ENCODE results near the gene TTC9B.

The TTC9B gene

DNA sequence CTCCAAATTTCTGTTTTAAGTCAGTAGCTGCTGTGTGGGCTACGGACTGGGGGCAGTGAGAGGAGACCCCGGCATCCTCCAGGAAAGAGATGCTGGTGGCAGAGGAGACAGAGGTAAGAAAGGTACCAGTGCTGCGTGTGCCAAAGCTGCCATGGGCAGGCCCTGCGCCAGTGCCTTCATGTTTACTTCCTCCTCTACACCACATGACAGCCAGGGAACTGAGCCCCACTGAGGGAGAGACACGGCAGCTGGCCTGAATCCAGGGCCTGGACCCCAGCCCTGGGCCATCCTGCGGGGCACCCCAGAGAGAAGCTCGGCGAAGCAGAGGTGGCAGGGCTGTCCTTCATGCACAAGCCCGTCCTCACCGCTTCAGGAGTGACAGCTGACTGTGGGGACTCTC, 31.0 kb upstream of the TTC9B start:
- CTCF ChIA-PET, result interaction anchor here (0.8 to 0.9 kb wide), 2 partner anchors 17 to 27 kb away, joined by 3 read pairs; no protein-coding TSS in a partner anchor
- Histone ChIP-seq H3K4me1 (ENCODE audit: control extremely low read depth in 1 of 4, control insufficient read depth in 4 of 4, insufficient read depth in 4 of 4, low read length in 3 of 4) (peaks cover 0 to 6% (median 2%) of the 10 kb centered on the region in 4 experiments), H3K27me3 (replicated peaks in 2 of 5; ENCODE audit: control insufficient read depth in 4 of 5, insufficient read depth in 5 of 5, low read length in 4 of 5) (no peaks in the 10 kb centered on the region), H3K4me3 (ENCODE audit: control insufficient read depth in 1 of 7, extremely low read depth in 1 of 7, insufficient read depth in 4 of 7, low read depth in 2 of 7, low read length in 6 of 7) (no peak overlapping the region), H3K9me3 (ENCODE audit: control extremely low read depth in 1 of 5, control insufficient read depth in 4 of 5, insufficient read depth in 2 of 5, low read depth in 1 of 5, low read length in 4 of 5) (no peaks in the 10 kb centered on the region), H3K36me3 (ENCODE audit: control insufficient read depth in 4 of 4, insufficient read depth in 4 of 4, low read length in 3 of 4) (peaks cover 5 to 62% (median 33%) of the 10 kb centered on the region in 4 experiments), H3K27ac (ENCODE audit: insufficient read depth in 1 of 2, low read depth in 1 of 2, low read length in 2 of 2, poor library complexity in 1 of 2, severe bottlenecking in 2 of 2) (no peak overlapping the region)
- DNase-seq, result no peak
- POLR2A ChIA-PET, result interaction anchor here (0.9 kb wide), 1 partner anchor 25 kb away, joined by 3 read pairs; no protein-coding TSS in a partner anchor
- 57% methylated on average over 8 of the region's 10 CpGs for WGBS (ENCODE audit: insufficient coverage)

DNA sequence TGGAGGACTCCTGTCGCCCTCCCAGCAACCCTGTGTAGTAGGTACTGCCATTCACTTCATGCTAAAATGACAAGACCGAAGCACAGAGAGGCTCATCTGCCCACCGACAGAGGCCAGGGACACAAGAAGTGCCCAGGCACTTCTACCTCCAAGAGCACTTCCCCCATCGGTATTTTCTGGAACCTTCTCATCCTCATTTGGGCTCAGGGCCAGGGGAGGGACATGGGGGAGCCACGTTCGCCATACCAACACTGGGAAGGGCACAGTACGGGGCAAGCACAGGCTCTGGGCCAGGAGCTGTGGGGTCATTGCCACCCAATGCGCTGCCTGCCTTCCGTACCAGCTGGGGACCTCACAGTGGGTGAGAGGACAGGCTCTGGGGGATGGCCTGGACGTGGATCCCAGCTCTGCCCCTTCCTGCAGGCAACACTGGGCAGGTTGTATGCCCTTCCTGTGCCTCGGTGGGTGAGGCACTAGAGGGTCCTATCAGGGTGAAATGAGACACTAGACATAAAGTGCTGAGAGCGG, 29.6 kb upstream of the TTC9B start:
- H3K4me3 ChIP-seq (ENCODE audit: control insufficient read depth in 1 of 7, extremely low read depth in 1 of 7, insufficient read depth in 4 of 7, low read depth in 2 of 7, low read length in 6 of 7), result no peak overlapping the region
- peaks cover 0 to 6% (median 2%) of the 10 kb centered on the region in 4 experiments for H3K4me1 ChIP-seq (ENCODE audit: control extremely low read depth in 1 of 4, control insufficient read depth in 4 of 4, insufficient read depth in 4 of 4, low read length in 3 of 4)
- POLR2A ChIA-PET, result no interaction called here
- H3K9me3 ChIP-seq (ENCODE audit: control extremely low read depth in 1 of 5, control insufficient read depth in 4 of 5, insufficient read depth in 2 of 5, low read depth in 1 of 5, low read length in 4 of 5), result no peaks in the 10 kb centered on the region
- no peaks in the 10 kb centered on the region for H3K27me3 ChIP-seq (replicated peaks in 2 of 5; ENCODE audit: control insufficient read depth in 4 of 5, insufficient read depth in 5 of 5, low read length in 4 of 5)
- 95% methylated on average over 12 of the region's 12 CpGs for WGBS (ENCODE audit: insufficient coverage)
- no peak for DNase-seq
- H3K27ac ChIP-seq (ENCODE audit: insufficient read depth in 1 of 2, low read depth in 1 of 2, low read length in 2 of 2, poor library complexity in 1 of 2, severe bottlenecking in 2 of 2), result no peak overlapping the region
- peaks cover 7 to 55% (median 24%) of the 10 kb centered on the region in 4 experiments for H3K36me3 ChIP-seq (ENCODE audit: control insufficient read depth in 4 of 4, insufficient read depth in 4 of 4, low read length in 3 of 4)
- CTCF ChIA-PET, result interaction anchor here (0.6 to 1.6 kb wide), 3 partner anchors 10 to 16 kb away, joined by 3 to 5 read pairs (median 4); no protein-coding TSS in a partner anchor

DNA sequence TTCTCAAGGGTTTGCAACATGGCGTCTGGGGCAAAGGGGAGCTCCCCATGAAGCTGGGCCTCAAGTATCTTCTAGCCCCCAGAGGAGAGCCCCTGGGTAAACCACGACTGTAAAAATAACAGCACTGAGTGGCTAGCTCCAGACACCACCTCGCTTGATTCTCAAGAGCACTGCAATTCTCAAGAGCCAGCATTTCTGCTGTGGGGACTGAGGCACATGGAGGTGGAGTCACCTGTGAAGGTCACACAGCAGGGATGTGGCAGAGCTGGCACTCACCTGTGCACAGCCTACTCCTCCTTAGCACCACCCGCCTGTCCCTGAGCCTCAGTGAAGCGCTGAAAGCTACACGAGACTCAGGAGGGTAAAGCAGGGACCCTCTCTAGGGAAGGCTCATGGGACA, 29.0 kb upstream of the TTC9B start:
- WGBS (ENCODE audit: insufficient coverage), result 98% methylated on average over 6 of the region's 6 CpGs
- CTCF ChIA-PET, result interaction anchor here (0.7 to 1.6 kb wide), 3 partner anchors 9 to 30 kb away, joined by 3 to 4 read pairs (median 3); no protein-coding TSS in a partner anchor
- POLR2A ChIA-PET, result no interaction called here

DNA sequence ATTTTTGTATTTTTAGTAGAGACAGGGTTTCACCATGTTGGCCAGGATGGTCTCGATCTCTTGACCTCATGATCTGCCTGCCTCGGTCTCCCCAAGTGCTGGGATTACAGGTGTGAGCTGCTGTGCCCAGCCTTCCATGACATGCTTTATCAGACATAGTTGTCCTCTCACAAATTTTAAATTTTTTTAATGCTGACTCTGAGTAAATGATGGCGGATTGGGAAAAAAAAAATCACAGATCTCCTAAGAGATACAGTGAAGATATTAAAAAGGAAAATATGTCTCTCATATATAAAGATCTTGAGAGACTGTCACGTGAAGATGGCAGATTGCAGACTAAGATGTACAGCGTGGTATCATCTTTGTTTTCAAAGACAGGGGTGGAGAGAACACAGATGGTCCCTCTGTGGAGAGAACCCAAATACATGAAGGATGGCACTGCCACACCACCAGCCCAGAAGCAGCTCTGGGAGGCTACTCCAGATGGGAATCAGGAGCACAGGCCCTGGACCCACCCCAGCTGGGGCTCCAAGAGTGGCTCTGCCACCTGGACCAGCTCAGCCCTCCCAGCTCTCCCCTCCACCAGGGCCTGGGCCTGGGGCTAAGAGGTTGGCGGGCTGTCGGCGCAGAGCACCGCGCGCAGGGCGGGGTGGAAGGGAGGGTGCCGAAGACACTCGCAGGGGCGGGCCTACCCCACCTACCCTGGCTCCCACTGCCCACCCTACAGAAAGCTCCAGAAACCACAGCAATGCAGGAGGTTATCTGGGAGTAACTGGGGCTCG, 28.3 kb upstream of the TTC9B start:
- peaks cover 8 to 53% (median 22%) of the 10 kb centered on the region in 4 experiments for H3K36me3 ChIP-seq (ENCODE audit: control insufficient read depth in 4 of 4, insufficient read depth in 4 of 4, low read length in 3 of 4)
- no peaks in the 10 kb centered on the region for H3K27me3 ChIP-seq (replicated peaks in 2 of 5; ENCODE audit: control insufficient read depth in 4 of 5, insufficient read depth in 5 of 5, low read length in 4 of 5)
- ChIA-PET CTCF (interaction anchor here (1.4 to 1.6 kb wide), 2 partner anchors 15 to 31 kb away, joined by 3 to 4 read pairs; no protein-coding TSS in a partner anchor), POLR2A (interaction anchor here (0.6 kb wide), 1 partner anchor 11 kb away, joined by 4 read pairs; no protein-coding TSS in a partner anchor)
- 96% methylated on average over 12 of the region's 16 CpGs for WGBS (ENCODE audit: insufficient coverage)
- no peak overlapping the region for H3K4me3 ChIP-seq (ENCODE audit: control insufficient read depth in 1 of 7, extremely low read depth in 1 of 7, insufficient read depth in 4 of 7, low read depth in 2 of 7, low read length in 6 of 7)
- no peaks in the 10 kb centered on the region for H3K9me3 ChIP-seq (ENCODE audit: control extremely low read depth in 1 of 5, control insufficient read depth in 4 of 5, insufficient read depth in 2 of 5, low read depth in 1 of 5, low read length in 4 of 5)
- DNase-seq, result no peak
- no peak overlapping the region for H3K27ac ChIP-seq (ENCODE audit: insufficient read depth in 1 of 2, low read depth in 1 of 2, low read length in 2 of 2, poor library complexity in 1 of 2, severe bottlenecking in 2 of 2)
- H3K4me1 ChIP-seq (ENCODE audit: control extremely low read depth in 1 of 4, control insufficient read depth in 4 of 4, insufficient read depth in 4 of 4, low read length in 3 of 4), result peaks cover 0 to 6% (median 2%) of the 10 kb centered on the region in 4 experiments

More for the DNA sequence above, 29.0 kb upstream of the TTC9B start:
- Histone ChIP-seq H3K36me3 (ENCODE audit: control insufficient read depth in 4 of 4, insufficient read depth in 4 of 4, low read length in 3 of 4) (peaks cover 8 to 53% (median 23%) of the 10 kb centered on the region in 4 experiments), H3K9me3 (ENCODE audit: control extremely low read depth in 1 of 5, control insufficient read depth in 4 of 5, insufficient read depth in 2 of 5, low read depth in 1 of 5, low read length in 4 of 5) (no peaks in the 10 kb centered on the region), H3K27me3 (replicated peaks in 2 of 5; ENCODE audit: control insufficient read depth in 4 of 5, insufficient read depth in 5 of 5, low read length in 4 of 5) (no peaks in the 10 kb centered on the region), H3K4me3 (ENCODE audit: control insufficient read depth in 1 of 7, extremely low read depth in 1 of 7, insufficient read depth in 4 of 7, low read depth in 2 of 7, low read length in 6 of 7) (no peak overlapping the region), H3K27ac (ENCODE audit: insufficient read depth in 1 of 2, low read depth in 1 of 2, low read length in 2 of 2, poor library complexity in 1 of 2, severe bottlenecking in 2 of 2) (no peak overlapping the region), H3K4me1 (ENCODE audit: control extremely low read depth in 1 of 4, control insufficient read depth in 4 of 4, insufficient read depth in 4 of 4, low read length in 3 of 4) (peaks cover 0 to 6% (median 2%) of the 10 kb centered on the region in 4 experiments)
- DNase-seq, result no peak

DNA sequence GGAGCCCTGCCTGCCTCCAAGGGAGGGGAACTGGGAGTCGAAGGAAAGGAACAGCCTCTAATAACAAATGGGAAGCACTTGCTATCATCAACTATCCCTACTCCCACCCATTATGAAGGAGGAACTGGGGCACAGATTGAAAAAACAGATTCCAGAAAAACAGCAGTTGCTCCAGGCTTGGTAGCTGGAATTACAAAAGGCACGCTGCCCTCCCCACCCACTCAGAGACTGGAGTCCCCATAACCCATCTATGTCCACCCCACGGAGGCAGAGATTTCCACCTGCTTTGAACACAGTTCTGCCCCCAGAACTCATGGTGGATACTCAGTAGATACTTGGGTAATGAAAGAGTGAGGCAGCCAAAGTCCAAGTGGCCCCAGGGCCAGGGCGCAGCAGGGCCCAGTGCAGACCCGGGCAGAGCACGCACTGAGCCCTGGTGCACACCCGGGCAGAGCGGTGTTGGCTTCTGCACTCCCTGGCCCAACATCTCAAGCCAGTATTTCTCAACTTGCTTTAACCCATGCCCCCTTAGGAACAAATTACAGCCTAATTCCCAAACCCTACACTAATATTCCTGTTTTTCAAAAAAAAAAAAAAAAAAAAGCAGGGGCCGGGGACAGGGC, 27.4 kb upstream of the TTC9B start:
- Histone ChIP-seq H3K27ac (ENCODE audit: insufficient read depth in 1 of 2, low read depth in 1 of 2, low read length in 2 of 2, poor library complexity in 1 of 2, severe bottlenecking in 2 of 2) (no peak overlapping the region), H3K36me3 (ENCODE audit: control insufficient read depth in 4 of 4, insufficient read depth in 4 of 4, low read length in 3 of 4) (peaks cover 8 to 57% (median 26%) of the 10 kb centered on the region in 4 experiments), H3K4me3 (ENCODE audit: control insufficient read depth in 1 of 7, extremely low read depth in 1 of 7, insufficient read depth in 4 of 7, low read depth in 2 of 7, low read length in 6 of 7) (no peak overlapping the region), H3K9me3 (ENCODE audit: control extremely low read depth in 1 of 5, control insufficient read depth in 4 of 5, insufficient read depth in 2 of 5, low read depth in 1 of 5, low read length in 4 of 5) (no peaks in the 10 kb centered on the region), H3K4me1 (ENCODE audit: control extremely low read depth in 1 of 4, control insufficient read depth in 4 of 4, insufficient read depth in 4 of 4, low read length in 3 of 4) (peaks cover 0 to 6% (median 2%) of the 10 kb centered on the region in 4 experiments), H3K27me3 (replicated peaks in 2 of 5; ENCODE audit: control insufficient read depth in 4 of 5, insufficient read depth in 5 of 5, low read length in 4 of 5) (no peaks in the 10 kb centered on the region)
- CTCF ChIA-PET, result no interaction called here
- WGBS (ENCODE audit: insufficient coverage), result 96% methylated on average over 5 of the region's 9 CpGs
- POLR2A ChIA-PET, result interaction anchor here (0.6 kb wide), 1 partner anchor 12 kb away, joined by 4 read pairs; no protein-coding TSS in a partner anchor
- no peak for DNase-seq

DNA sequence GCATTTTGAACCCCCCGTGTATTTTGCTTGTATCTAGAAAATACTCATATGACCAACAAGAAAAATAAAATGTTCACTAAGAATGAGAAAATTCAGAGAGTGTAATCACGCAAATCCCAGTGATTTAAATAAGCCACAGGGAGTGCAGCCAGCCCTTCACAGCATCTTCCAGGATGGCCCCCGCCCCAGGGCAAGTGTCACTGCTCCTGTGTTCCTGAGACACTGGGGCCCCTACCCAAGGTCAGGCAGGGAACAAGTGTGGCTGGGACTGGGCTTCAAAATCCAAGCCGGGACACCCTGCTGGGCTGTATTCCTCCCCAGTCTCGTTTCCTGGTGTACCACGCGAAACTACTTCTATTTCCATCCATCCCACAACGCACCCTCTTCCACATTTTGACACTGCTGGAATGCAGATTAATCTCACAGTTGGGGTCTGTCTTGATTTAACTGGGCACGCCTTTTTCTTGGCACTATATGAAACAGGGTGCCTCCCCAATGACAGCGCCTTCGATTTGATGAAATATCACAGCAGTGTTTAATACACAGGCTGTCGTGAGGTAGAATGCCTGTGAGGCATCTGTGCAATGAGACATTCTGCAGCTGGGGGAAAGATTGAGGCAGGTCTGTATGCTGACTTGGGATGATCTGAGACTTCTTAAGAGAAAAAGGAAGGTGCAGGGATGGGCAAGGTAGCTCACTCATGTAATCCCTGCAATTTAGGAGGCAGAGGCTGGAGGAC, 26.6 kb upstream of the TTC9B start:
- Histone ChIP-seq H3K36me3 (ENCODE audit: control insufficient read depth in 4 of 4, insufficient read depth in 4 of 4, low read length in 3 of 4) (peaks cover 15 to 65% (median 31%) of the 10 kb centered on the region in 4 experiments), H3K4me3 (ENCODE audit: control insufficient read depth in 1 of 7, extremely low read depth in 1 of 7, insufficient read depth in 4 of 7, low read depth in 2 of 7, low read length in 6 of 7) (no peak overlapping the region), H3K27me3 (replicated peaks in 2 of 5; ENCODE audit: control insufficient read depth in 4 of 5, insufficient read depth in 5 of 5, low read length in 4 of 5) (no peaks in the 10 kb centered on the region), H3K9me3 (ENCODE audit: control extremely low read depth in 1 of 5, control insufficient read depth in 4 of 5, insufficient read depth in 2 of 5, low read depth in 1 of 5, low read length in 4 of 5) (no peaks in the 10 kb centered on the region), H3K27ac (ENCODE audit: insufficient read depth in 1 of 2, low read depth in 1 of 2, low read length in 2 of 2, poor library complexity in 1 of 2, severe bottlenecking in 2 of 2) (no peak overlapping the region), H3K4me1 (ENCODE audit: control extremely low read depth in 1 of 4, control insufficient read depth in 4 of 4, insufficient read depth in 4 of 4, low read length in 3 of 4) (peaks cover 0 to 6% (median 2%) of the 10 kb centered on the region in 4 experiments)
- 96% methylated on average over 11 of the region's 12 CpGs for WGBS (ENCODE audit: insufficient coverage)
- CTCF ChIA-PET, result no interaction called here
- POLR2A ChIA-PET, result no interaction called here
- DNase-seq, result no peak
